Stimulated activated CD4-positive, alpha-beta T cell treated with anti-CD3 and anti-CD28 coated beads, TNF-alpha, amount 100 ng/mL, for 24 hours (primary cell): ENCODE measurements around the gene IL17RC.

Experiments
- DNase-seq, 3 experiments: peaks; one replicate each; pipeline ENCODE4 v3.0.0-alpha.2; 2020; ENCODE audit warnings: low read depth in 3 of 3

IL17RC gene

DNA sequence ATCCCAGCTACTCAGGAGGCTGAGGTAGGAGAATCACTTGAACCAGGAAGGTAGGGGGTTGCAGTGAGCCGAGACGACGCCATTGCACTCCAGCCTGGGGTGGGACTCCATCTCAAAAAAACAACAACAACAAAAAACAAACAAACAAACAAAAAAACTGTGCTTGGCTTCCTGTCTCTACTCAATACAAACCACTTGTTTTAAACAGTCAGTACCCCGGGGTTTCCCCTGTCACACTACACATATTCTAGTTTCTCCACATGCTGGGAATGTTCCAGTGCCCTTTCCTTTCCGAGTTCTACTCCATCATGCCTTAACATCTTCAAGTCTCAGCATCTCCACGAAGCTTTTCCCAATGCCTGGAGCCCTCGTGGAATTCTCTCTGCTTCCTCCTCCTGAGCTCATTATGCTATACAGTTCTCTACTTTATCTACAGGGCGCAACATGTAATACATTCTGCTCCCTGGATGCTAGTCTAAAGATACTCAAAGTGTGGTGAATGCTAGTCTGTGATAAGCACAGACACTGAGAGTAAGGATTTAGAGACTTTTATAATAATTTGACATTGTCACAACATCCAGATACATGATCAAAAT, 61.9 kb downstream of the IL17RC start:
- DNase-seq, result no peak

DNA sequence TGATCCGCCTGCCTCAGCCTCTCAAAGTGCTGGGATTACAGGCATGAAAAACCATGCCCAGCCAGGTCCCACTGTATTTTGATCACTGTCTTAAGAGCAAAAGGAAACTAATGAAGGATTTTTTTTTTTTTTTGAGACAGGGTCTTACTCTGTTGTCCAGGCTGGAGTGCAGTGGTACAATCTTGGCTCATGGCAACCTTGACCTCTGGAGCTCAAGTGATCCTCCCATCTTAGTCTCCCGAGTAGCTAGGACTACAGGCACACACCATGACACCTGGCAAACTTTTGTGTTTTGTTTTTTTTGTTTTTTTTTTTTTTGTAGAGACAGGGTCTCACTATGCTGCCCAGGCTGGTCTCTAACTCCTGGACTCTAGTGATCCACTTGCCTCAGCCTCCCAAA, 63.4 kb downstream of the IL17RC start:
- DNase-seq, result no peak
